IMR-90 (cell line): Measurements from ENCODE around the gene NET1.

Experiments used
- CTCF ChIP-seq: conservative IDR thresholded peaks from 2 replicates; pipeline ENCODE4 v1.5.1; 2012; ENCODE audit warnings: mild to moderate bottlenecking, low read depth, low read length, improper control_type of control experiment
- MAFK ChIP-seq: IDR thresholded peaks from 2 replicates; pipeline ENCODE4 v1.6.1; 2012; ENCODE audit warnings: low read depth, low read length, improper control_type of control experiment
- POLR2A ChIP-seq: IDR thresholded peaks from 2 replicates; pipeline ENCODE4 v1.6.1; 2012; ENCODE audit warnings: mild to moderate bottlenecking, low read depth, low read length
- RFX5 ChIP-seq: IDR thresholded peaks from 2 replicates; pipeline ENCODE4 v1.8.0; 2012; ENCODE audit warnings: low read depth, mild to moderate bottlenecking, low read length, moderate library complexity
- SMC3 ChIP-seq: fragments of 150-350 bp; IDR thresholded peaks from 2 replicates; pipeline ENCODE4 v1.6.1; 2016; ENCODE audit warnings: low read depth, mild to moderate bottlenecking, antibody characterized with exemption, low read length, moderate library complexity
- TF ChIP-seq, protein P1 (sequence below): fragments of 150-350 bp; IDR thresholded peaks from 2 replicates; pipeline ENCODE4 v1.6.1; 2016; ENCODE audit warnings: low read depth, mild to moderate bottlenecking, low read length, moderate library complexity, borderline replicate concordance

DNA sequence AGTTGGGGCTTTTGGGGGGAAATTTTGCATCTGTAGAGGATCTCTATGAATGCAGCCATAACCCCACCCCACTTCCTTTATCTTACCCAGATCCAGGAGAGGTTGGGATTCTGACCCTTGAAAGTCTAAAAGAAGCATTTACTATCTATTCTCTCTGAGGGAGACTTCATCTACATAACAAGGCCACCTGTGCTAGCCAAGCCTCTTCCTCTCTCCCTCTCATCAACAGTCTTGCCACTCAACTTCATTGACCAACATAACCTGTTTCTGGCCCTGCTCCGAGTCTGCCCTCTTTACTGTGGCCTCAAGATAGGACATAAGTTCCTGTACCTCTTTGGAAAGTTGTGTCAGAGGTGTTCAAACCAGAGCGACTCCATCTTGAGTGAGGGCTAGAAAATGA is 27.1 kb upstream of the NET1 start:
- TF ChIP-seq CTCF (no peak), SMC3 (no peak), MAFK (no peak), POLR2A (no peak), RFX5 (no peak)
- TF ChIP-seq, protein P1, sequence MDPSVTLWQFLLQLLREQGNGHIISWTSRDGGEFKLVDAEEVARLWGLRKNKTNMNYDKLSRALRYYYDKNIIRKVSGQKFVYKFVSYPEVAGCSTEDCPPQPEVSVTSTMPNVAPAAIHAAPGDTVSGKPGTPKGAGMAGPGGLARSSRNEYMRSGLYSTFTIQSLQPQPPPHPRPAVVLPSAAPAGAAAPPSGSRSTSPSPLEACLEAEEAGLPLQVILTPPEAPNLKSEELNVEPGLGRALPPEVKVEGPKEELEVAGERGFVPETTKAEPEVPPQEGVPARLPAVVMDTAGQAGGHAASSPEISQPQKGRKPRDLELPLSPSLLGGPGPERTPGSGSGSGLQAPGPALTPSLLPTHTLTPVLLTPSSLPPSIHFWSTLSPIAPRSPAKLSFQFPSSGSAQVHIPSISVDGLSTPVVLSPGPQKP, result no peak
